Endothelial cell of umbilical vein (primary cell): ENCODE data around the gene ZNF276. TPM values are rescaled to one million over a fixed set of nuclear protein-coding genes. Genes with fewer than 3 reads are reported as not detected.
A peak's percentile ranks its signal among the peaks of the same experiment; 100 is the strongest.

ENCODE experiments used
- BruUV-seq: library from RNA; stranded (reverse); fragments of 400-500 nt; replicated peaks from 2 replicates; lab custom pipeline; 2021; lab: Mats Ljungman, UMichigan
- CTCF ChIA-PET: fragments of 300-600, 350-600 bp; sonication (Branson Sonifier 250); formaldehyde crosslinking; loops from one replicate; lab custom pipeline; 2021; ENCODE audit warnings: antibody characterized with exemption, inconsistent platforms; lab: Charles Lee
- POLR2A ChIA-PET: fragments of 300-600, 350-600 bp; sonication (Branson Sonifier 250); formaldehyde crosslinking; loops from one replicate; lab custom pipeline; 2021; ENCODE audit warnings: antibody characterized with exemption, inconsistent platforms; lab: Charles Lee
- DNase-seq: peaks from one replicate; pipeline ENCODE4 v3.0.0-alpha.2; 2011; ENCODE audit warnings: low read depth, low spot score
- FAIRE-seq: peaks from 2 replicates; lab custom pipeline; 2011; peaks lifted over from hg19 to GRCh38; lab: Jason Lieb, UNC
- H2AFZ ChIP-seq: 2 replicates; pipeline ENCODE4 v1.6.0; 2012; ENCODE audit warnings: low read depth, low read length, control low read depth, inconsistent platforms
- H3K27ac ChIP-seq: 2 replicates; pipeline ENCODE4 v1.5.1; 2011; ENCODE audit warnings: low read depth, mild to moderate bottlenecking, control low read depth, low read length, moderate library complexity; ENCODE audit not compliant: insufficient read depth
- H3K27me3 ChIP-seq, 2 experiments: 2 replicates each; pipeline versions ENCODE4 v1.6.0 to v1.6.1; 2011; ENCODE audit warnings: low read length in 2 of 2, mixed read lengths in 1 of 2; ENCODE audit not compliant: control insufficient read depth in 2 of 2, insufficient read depth in 2 of 2
- H3K36me3 ChIP-seq, 2 experiments: 2 replicates in 1 of 2; 3 replicates in 1 of 2; pipeline ENCODE4 v1.5.1; 2011; ENCODE audit warnings: low read length in 2 of 2, mild to moderate bottlenecking in 1 of 2, moderate library complexity in 1 of 2; ENCODE audit not compliant: control insufficient read depth in 2 of 2, insufficient read depth in 2 of 2; ENCODE audit errors: extremely low read depth in 1 of 2
- H3K4me1 ChIP-seq: 3 replicates; pipeline ENCODE4 v1.5.1; 2011; ENCODE audit warnings: mild to moderate bottlenecking, low read length; ENCODE audit not compliant: control insufficient read depth, insufficient read depth; ENCODE audit errors: extremely low read depth
- H3K4me2 ChIP-seq: 2 replicates; pipeline ENCODE4 v1.6.1; 2011; ENCODE audit warnings: low read length, control low read depth, mixed read lengths; ENCODE audit not compliant: insufficient read depth
- H3K4me3 ChIP-seq, 3 experiments: fragments of 200-600 bp in 1 of 3; sonication (generic), shearing (Covaris generic) in 1 of 3; replicated peaks in 1 of 3; 2 replicates each; pipeline ENCODE4 v1.5.1; 2011 to 2016; ENCODE audit warnings: control low read depth in 3 of 3, low read length in 3 of 3, mild to moderate bottlenecking in 2 of 3, inconsistent platforms in 1 of 3, low read depth in 1 of 3, moderate library complexity in 1 of 3; ENCODE audit not compliant: insufficient read depth in 1 of 3
- H3K79me2 ChIP-seq: 2 replicates; pipeline ENCODE4 v1.6.0; 2012; ENCODE audit warnings: low read length, inconsistent platforms; ENCODE audit not compliant: control insufficient read depth, insufficient read depth
- H3K9ac ChIP-seq: replicated peaks from 2 replicates; pipeline ENCODE3; 2011; ENCODE audit warnings: low read length, control low read depth; ENCODE audit not compliant: insufficient read depth; ENCODE audit errors: extremely low read depth
- H3K9me1 ChIP-seq: replicated peaks from 3 replicates; pipeline ENCODE4 v1.6.0; 2011; ENCODE audit warnings: mild to moderate bottlenecking, low read length; ENCODE audit not compliant: control insufficient read depth, insufficient read depth; ENCODE audit errors: extremely low read depth
- H3K9me3 ChIP-seq: replicated peaks from 2 replicates; pipeline ENCODE4 v1.5.1; 2012; ENCODE audit warnings: low read length, inconsistent platforms; ENCODE audit not compliant: control insufficient read depth, insufficient read depth
- H4K20me1 ChIP-seq: replicated peaks from 2 replicates; pipeline ENCODE3; 2011; ENCODE audit warnings: mild to moderate bottlenecking, low read length; ENCODE audit not compliant: control insufficient read depth, insufficient read depth; ENCODE audit errors: extremely low read depth
- CTCF ChIP-seq, 2 donors: IDR thresholded peaks; 1 replicate in 1 of 2; 2 replicates in 1 of 2; pipeline ENCODE4 v1.5.1; 2011; ENCODE audit warnings: low read length in 2 of 2, mild to moderate bottlenecking in 2 of 2, moderate library complexity in 2 of 2, control low read depth in 1 of 2, inconsistent platforms in 1 of 2, low read depth in 1 of 2; ENCODE audit not compliant: insufficient read depth in 1 of 2; ENCODE audit errors: extremely low read depth in 1 of 2
- EZH2 ChIP-seq: IDR thresholded peaks from 2 replicates; pipeline ENCODE4 v1.6.1; 2012; ENCODE audit warnings: borderline replicate concordance, low read depth, mild to moderate bottlenecking, moderate library complexity, low read length, inconsistent platforms; ENCODE audit not compliant: severe bottlenecking
- FOS ChIP-seq: IDR thresholded peaks from 2 replicates; pipeline ENCODE4 v1.6.1; 2011; ENCODE audit warnings: mild to moderate bottlenecking, low read length, moderate library complexity, borderline replicate concordance; ENCODE audit not compliant: insufficient read depth
- MYC ChIP-seq: IDR thresholded peaks from one replicate; pipeline ENCODE4 v1.6.1; 2011; ENCODE audit warnings: mild to moderate bottlenecking, low read depth, low read length
- POLR2A ChIP-seq: IDR thresholded peaks from 2 replicates; pipeline ENCODE4 v1.6.1; 2012; ENCODE audit warnings: low read depth, mild to moderate bottlenecking, control low read depth, low read length
- POLR2AphosphoS5 ChIP-seq: IDR thresholded peaks from 2 replicates; pipeline ENCODE4 v1.6.1; 2012; ENCODE audit warnings: low read depth, mild to moderate bottlenecking, control low read depth, low read length, moderate library complexity; ENCODE audit not compliant: insufficient read depth
- dilution Hi-C: fragments of 300-500 bp; cut with MboI; formaldehyde crosslinking; loops from one replicate; pipeline ENCODE4 v1.15.0; 2019; ENCODE audit warnings: low sequenced_read_pairs; ENCODE audit not compliant: extremely low pct_ligation_motif_present
- intact Hi-C: fragments of 100-400 bp; cut with micrococcal nuclease; formaldehyde crosslinking; loops from one replicate; pipeline ENCODE4 v1.10.0; 2022
- polyA plus RNA-seq, 4 experiments: library from polyadenylated mRNA; depleted of rRNA in 3 of 4; stranded (reverse) in 3 of 4; unstranded in 1 of 4; fragments of >200 nt; gene quantifications; 2 replicates each; pipeline versions ENCODE4 v1.2.1 to v1.2.3, GENCODE V29; 2011 to 2012; ENCODE audit warnings: missing spikeins in 1 of 4
- total RNA-seq: library from RNA; stranded (reverse); gene quantifications from 2 replicates; pipeline ENCODE4 v1.2.3, GENCODE V29; 2021

Gene ZNF276
- total and polyA plus RNA-seq, 2 donors (not counting 3 experiments of a cell fraction or from before 2014, with no cell fraction given), result 36.6 to 40.0 TPM

- intact Hi-C loops (no loop called here), dilution Hi-C loops (no loop called here)
- H3K9me1 ChIP-seq, result no peaks in the 10 kb centered on the region
- H3K27ac ChIP-seq, result no peak overlapping the region
- TF ChIP-seq CTCF (IDR thresholded peaks at IDR 0.05; ENCODE audit: extremely low read depth in 1 of 2, insufficient read depth in 1 of 2, low read depth in 1 of 2, low read length in 2 of 2), result no peak
- TF ChIP-seq POLR2AphosphoS5, result no peak
- TF ChIP-seq POLR2A, result no peak
- TF ChIP-seq EZH2, result no peak
- CTCF ChIA-PET, result interaction anchor here (1.0 to 1.2 kb wide), 2 partner anchors 33 to 125 kb away, joined by 3 to 6 read pairs; no protein-coding TSS in a partner anchor
- H3K36me3 ChIP-seq, result peaks cover 24 to 49% of the 10 kb centered on the region in 2 experiments
- H3K79me2 ChIP-seq, result no peaks in the 10 kb centered on the region
- DNase-seq (no peak), FAIRE-seq (no peak)
- no peaks in the 10 kb centered on the region for H3K9me3 ChIP-seq
- BruUV-seq, result no TSS peak
- POLR2A ChIA-PET, result interaction anchor here (0.6 kb wide), 1 partner anchor 35 kb away, joined by 3 read pairs; no protein-coding TSS in a partner anchor
- H3K4me2 ChIP-seq, result no peak overlapping the region
- H3K27me3 ChIP-seq, result no peaks in the 10 kb centered on the region
- no peak overlapping the region for H3K9ac ChIP-seq
- no peaks in the 10 kb centered on the region for H4K20me1 ChIP-seq
- H3K4me1 ChIP-seq, result no peaks in the 10 kb centered on the region
- no peak overlapping the region for H3K4me3 ChIP-seq
- H2AFZ ChIP-seq, result no peak overlapping the region
Observed at GRCh38 chr16:89739383-89739782, 18.0 kb downstream of the ZNF276 start.

- Histone ChIP-seq H3K9me3 (no peaks in the 10 kb centered on the region), H4K20me1 (no peaks in the 10 kb centered on the region), H3K79me2 (no peaks in the 10 kb centered on the region), H3K9ac (no peak overlapping the region), H3K27me3 (no peaks in the 10 kb centered on the region), H3K27ac (no peak overlapping the region), H3K9me1 (no peaks in the 10 kb centered on the region), H2AFZ (no peak overlapping the region), H3K36me3 (peaks cover 25 to 37% of the 10 kb centered on the region in 2 experiments), H3K4me3 (no peak overlapping the region), H3K4me2 (no peak overlapping the region), H3K4me1 (no peaks in the 10 kb centered on the region)
- intact Hi-C loops, result no loop called here
- FAIRE-seq (no peak), DNase-seq (no peak)
- dilution Hi-C loops, result no loop called here
- no TSS peak for BruUV-seq
- ChIA-PET CTCF (interaction anchor here (0.6 to 2.6 kb wide), 8 partner anchors 9 to 177 kb away, joined by 3 to 13 read pairs (median 4); partner anchors contain the start of gene MC1R), POLR2A (no interaction called here)
- TF ChIP-seq MYC, result no peak
- no peak for TF ChIP-seq POLR2A
- no peak for TF ChIP-seq FOS
- TF ChIP-seq POLR2AphosphoS5, result peak; percentile 59
- TF ChIP-seq CTCF (IDR thresholded peaks at IDR 0.05; ENCODE audit: extremely low read depth in 1 of 2, insufficient read depth in 1 of 2, low read depth in 1 of 2, low read length in 2 of 2), result no peak
Observed at GRCh38 chr16:89741342-89742014, 20.1 kb downstream of the ZNF276 start.
